Epidermal melanocyte (primary cell): ENCODE results near the gene EXOC6.

ENCODE experiments used
- DNase-seq: peaks from one replicate; pipeline ENCODE4 v3.0.0; 2011; ENCODE audit warnings: low spot score; ENCODE audit not compliant: insufficient read length

The EXOC6 gene

GRCh38 chr10:92848441-92849233, at the start of gene EXOC6:
Gene EXOC6, plus strand, starts transcription at chr10:92848520. Its CDS starts 14 bp downstream, at chr10:92848534.
- peak; percentile 67 for DNase-seq

- DNase-seq, result no peak
Measured at GRCh38 chr10:92799568-92799967, 48.8 kb upstream of the EXOC6 start.

- DNase-seq, result no peak
Measured at GRCh38 chr10:92800134-92800733, 48.1 kb upstream of the EXOC6 start.

GRCh38 chr10:92801978-92802872, 46.1 kb upstream of the EXOC6 start:
- no peak for DNase-seq

- no peak for DNase-seq
Measured at GRCh38 chr10:92809840-92810239, 38.5 kb upstream of the EXOC6 start.

- no peak for DNase-seq
Measured at GRCh38 chr10:92810934-92811532, 37.3 kb upstream of the EXOC6 start.

GRCh38 chr10:92811986-92812385, 36.3 kb upstream of the EXOC6 start:
- no peak for DNase-seq

- DNase-seq, result no peak
Measured at GRCh38 chr10:92813979-92814378, 34.3 kb upstream of the EXOC6 start.

GRCh38 chr10:92814790-92815189, 33.5 kb upstream of the EXOC6 start:
- DNase-seq, result no peak

GRCh38 chr10:92816091-92816531, 32.2 kb upstream of the EXOC6 start:
- no peak for DNase-seq

- DNase-seq, result peak; percentile 29
Measured at GRCh38 chr10:92822060-92822634, 26.2 kb upstream of the EXOC6 start.

- DNase-seq, result no peak
Measured at GRCh38 chr10:92822964-92823363, 25.4 kb upstream of the EXOC6 start.

- DNase-seq, result no peak
Measured at GRCh38 chr10:92826061-92826460, 22.3 kb upstream of the EXOC6 start.

GRCh38 chr10:92826504-92826903, 21.8 kb upstream of the EXOC6 start:
- DNase-seq, result no peak

- DNase-seq, result no peak
Measured at GRCh38 chr10:92829042-92829785, 19.1 kb upstream of the EXOC6 start.

GRCh38 chr10:92829786-92830377, 18.4 kb upstream of the EXOC6 start:
- DNase-seq, result no peak

- DNase-seq, result no peak
Measured at GRCh38 chr10:92830478-92831389, 17.6 kb upstream of the EXOC6 start.

- no peak for DNase-seq
Measured at GRCh38 chr10:92832121-92832520, 16.2 kb upstream of the EXOC6 start.
